Germinal center (tissue), 1 donor: ENCODE results near the gene GSTM4.
"Not testable (repeated sequence)": the region's sequence is repeated elsewhere in the genome, so short reads cannot be mapped to it uniquely, and the experiment has no call there.

Experiments used
- DNase-seq: peaks from one replicate; pipeline ENCODE4 v3.0.0; 2012; ENCODE audit warnings: mixed read lengths, low spot score

Gene GSTM4

DNA sequence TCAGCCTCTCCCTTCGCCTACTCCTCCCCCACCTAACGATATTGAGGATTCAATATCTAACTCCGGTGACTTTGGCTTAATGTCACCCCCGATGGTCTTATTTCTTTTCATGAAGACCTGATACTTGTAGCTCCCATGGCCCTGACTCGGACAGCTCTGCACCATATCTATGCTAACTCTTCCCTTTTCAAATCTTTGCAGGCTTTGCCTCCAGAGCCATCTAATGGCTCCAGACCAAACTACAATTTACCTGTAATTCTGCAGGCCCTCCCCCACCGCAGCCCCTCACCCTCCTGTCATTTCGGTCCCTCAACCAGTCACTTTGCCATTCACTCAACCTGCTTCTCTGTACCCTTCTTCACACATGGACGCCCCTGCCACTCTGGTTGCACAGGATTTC lies 48.3 kb downstream of the GSTM4 start:
- no peak for DNase-seq

DNA sequence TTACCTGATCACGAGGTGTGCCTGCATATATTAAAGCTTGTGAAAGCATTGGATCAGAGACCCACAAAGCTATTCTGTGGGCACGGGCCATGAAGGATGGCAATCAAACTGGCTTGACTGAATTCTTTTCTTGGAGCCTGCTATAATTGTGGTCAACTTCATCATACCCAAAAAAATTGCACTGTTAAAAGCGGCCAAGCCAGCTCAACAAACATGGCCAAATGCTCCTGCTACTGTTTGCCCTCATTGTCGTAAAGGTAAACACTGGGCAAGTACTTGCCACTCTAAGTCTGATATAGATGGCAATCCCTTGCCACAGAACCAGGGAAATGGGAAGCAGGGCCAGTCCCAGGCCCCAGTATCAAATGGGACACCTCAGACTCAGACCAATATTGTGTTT lies 49.5 kb downstream of the GSTM4 start:
- no peak for DNase-seq

DNA sequence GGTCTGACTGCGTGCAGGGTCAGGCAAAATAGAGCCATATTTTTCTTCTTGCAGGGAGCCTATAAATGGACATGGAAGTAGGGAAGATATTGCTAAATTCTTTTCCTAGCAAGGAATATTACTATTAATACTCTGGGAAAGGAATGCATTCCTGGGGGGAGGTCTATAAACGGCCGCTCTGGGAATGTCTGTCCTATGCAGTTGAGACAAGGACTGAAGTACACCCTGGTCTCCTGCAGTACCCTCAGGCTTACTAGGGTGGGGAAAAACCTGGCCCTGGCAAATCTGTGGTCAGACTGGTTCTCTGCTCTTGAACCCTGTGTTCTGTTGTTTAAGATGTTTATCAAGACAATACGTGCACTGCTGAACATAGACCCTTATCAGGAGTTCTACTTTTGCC lies 53.0 kb downstream of the GSTM4 start:
- DNase-seq: not testable (repeated sequence)

DNA sequence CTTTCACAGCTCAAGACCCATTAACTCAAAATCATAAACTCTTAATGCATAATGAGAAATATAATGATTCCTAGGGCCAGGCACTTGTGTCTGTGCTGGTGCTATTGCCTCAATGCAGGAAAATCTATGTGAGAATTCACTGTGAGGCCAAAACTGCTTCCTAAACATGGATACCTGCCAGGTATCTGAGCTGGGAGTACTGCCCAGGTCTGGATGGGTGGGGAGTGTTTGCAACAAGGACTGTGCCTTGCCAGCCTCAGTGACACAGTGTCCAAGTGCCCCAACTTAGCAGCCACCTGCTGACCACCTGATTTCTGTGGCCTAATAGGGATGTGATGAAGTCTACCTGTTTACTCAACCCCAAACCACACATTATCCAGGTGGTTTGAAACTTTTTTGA lies 53.9 kb downstream of the GSTM4 start:
- DNase-seq: not testable (repeated sequence)
